GM12874 (cell line): ENCODE results near the gene MTSS2.

Experiments
- TF ChIP-seq, protein P1 (sequence below): IDR thresholded peaks from 2 replicates; pipeline ENCODE4 v1.5.1; 2011; ENCODE audit warnings: low read depth, mild to moderate bottlenecking, control low read depth, low read length, moderate library complexity; ENCODE audit not compliant: insufficient read depth

The MTSS2 gene

DNA sequence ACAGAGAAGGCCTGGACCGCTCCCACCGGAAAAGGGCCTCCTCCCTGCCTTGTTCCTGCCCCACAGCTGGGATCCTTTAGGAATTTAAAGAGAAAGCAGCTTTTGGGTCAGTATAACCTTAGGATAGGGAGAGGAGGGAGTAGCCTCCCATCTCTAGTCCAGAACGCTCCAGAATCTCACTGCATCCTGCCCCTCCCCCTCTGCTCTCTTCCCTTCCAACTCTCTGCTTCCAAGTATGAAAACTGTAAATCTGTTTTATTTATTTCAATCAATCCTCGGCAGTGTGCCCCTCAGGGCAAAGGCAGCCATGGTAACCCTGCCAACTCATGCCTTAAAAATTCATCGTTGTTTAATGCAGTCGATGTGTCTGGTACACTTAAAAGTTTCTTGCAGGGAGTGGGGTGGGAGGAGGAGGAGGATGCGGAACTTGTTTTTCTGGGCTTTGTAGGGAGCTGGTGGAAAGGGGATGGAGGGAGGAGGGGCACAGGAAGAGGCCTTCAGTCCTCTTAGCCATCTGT, 21.2 kb upstream of the MTSS2 start:
- TF ChIP-seq, protein P1, sequence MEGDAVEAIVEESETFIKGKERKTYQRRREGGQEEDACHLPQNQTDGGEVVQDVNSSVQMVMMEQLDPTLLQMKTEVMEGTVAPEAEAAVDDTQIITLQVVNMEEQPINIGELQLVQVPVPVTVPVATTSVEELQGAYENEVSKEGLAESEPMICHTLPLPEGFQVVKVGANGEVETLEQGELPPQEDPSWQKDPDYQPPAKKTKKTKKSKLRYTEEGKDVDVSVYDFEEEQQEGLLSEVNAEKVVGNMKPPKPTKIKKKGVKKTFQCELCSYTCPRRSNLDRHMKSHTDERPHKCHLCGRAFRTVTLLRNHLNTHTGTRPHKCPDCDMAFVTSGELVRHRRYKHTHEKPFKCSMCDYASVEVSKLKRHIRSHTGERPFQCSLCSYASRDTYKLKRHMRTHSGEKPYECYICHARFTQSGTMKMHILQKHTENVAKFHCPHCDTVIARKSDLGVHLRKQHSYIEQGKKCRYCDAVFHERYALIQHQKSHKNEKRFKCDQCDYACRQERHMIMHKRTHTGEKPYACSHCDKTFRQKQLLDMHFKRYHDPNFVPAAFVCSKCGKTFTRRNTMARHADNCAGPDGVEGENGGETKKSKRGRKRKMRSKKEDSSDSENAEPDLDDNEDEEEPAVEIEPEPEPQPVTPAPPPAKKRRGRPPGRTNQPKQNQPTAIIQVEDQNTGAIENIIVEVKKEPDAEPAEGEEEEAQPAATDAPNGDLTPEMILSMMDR = no peak

DNA sequence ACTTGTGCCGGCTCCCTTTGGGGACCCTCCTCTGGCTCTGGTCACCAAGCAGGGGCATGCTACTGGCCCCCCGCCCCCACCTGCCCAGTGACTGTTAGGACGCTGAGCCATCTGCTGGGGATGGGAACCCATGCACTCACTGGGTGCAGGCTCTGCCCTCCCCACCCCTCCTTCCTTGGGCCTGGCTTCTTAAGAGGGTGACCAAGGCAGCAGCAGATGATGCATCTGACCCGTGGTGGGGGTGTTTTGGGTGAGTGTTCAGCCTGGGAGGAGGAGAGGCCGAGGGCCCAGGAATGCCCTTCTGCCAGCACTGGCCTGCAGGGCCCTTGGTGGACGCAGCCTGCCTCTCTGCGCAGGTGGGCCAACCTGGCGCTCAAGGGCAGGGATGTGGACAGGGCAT, 19.2 kb upstream of the MTSS2 start:
- TF ChIP-seq, protein P1 = no peak

DNA sequence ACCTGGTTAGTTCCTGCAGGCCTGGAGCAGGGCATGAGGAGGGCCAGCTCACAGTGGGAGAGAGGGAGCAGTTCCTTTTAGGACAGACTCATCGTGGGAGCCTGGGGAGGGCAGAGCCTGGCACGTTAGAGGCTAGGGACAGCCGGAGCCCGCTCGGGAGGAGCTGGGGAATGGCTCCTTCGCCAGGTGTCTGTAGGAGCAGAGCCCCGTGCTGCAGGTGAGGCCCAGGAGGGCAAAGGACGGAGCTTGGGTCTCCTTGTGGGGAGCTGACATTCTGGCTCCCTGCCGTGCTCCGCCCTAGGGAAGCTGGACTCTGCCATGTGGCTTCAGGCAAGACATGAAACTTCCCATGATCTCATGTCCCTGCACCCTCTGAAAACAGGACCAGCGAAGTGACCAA, 18.7 kb upstream of the MTSS2 start:
- TF ChIP-seq, protein P1 = no peak

DNA sequence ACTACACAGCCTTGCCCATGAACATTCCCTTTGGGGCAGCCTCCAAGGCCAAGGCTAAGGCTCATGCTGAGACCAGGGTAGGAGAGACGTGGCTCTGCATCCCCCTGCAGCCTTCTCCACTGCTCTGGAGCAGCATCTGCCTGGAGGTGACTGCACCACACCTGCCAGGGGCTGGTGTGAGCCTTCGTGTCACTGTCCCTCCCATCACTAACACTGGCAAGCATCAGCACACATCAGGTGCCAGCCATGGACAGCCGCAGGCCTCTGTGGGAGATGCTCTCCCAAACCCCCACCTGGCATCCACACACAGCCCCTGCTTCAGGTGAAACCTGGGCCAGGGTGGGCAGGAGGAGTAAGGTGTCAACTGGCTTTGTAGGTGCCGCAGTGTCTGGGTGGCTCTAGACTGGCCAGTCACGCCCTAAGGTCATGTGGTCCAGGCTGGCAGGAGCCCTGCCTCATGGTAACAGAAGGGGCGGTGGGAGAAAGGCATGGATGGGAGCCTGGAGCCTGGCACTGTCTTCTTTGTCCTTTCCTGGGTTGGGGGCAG, 18.1 kb upstream of the MTSS2 start:
- TF ChIP-seq, protein P1 = no peak

DNA sequence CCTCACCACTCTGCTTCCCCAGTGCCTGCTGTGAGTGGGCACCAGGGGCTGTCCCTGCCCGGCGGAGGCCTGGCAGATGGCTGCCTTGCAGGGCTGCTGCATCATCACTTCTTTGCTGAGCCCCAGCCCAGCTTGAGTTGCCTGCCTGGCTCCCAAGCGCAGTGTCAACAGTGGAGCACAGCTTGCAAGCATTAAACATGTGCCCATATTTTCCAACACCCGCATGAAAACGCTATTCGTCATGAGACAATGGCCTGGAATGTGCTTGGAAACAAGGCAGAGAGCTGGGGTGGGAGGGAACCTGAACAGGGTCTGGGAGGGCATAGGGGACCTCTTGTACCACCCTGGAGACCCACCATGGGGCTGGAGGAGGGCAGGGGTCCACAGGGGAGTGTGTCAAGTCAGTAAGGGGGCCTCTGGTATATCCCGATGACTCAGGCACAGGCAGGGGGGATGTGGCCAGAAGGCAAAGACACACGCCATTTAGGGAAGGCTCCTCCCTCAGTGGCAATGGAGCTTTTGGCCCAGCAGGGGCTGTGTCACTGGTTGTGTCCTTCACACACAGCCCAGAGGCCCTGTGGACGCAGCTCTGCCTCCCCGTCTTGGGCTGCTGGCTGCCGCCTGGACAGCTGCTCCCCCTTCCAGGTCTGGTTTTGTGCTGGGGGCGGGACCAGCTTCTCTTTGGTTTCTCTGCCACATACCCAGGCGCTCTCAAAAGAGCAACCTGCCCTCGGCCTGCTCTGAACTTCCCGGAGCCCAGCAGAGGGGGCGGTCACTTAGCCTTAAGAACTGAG, 17.4 kb upstream of the MTSS2 start:
- TF ChIP-seq, protein P1 = no peak

DNA sequence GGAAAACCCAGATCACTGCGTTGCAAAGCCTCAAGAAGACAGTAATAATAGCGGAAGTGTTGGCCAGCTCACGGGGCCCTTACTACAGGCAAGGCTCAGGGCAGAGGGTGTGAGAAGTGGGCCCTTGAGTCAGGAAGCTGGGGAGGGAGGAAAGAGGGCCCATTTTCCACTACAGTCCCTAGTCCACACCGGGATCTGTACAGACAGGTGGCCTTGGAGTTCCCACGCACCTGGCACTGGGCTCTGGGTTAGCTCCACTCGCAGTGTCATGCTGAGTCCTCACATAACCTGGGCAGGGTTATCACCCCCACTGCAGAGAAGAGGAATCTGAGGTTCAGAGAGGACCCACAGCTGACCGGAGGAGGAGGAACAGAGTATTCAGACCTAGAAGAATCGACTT, 16.8 kb upstream of the MTSS2 start:
- TF ChIP-seq, protein P1 = no peak

DNA sequence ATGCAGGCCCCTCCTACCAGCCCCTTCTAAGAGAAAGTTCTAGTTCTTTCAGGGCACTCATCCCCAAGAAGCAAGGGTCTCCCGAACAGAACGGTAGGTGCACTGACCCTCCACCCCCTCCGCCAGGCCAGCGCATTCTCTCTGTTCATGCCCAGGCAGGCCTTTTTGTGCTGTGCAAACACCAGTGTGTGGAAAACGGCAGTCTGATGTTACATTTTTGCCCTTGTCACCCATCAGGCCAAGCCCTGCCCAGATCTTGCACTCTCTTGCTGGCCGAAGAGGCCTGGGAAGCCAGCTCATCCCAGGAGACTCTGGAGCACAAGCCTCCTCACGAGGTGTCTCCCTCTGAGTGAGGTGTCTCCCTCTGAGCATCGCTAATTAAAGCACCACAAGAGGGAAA, 16.1 kb upstream of the MTSS2 start:
- TF ChIP-seq, protein P1 = no peak
